Epithelial cell of proximal tubule (primary cell): Measurements from ENCODE around the gene FDX1. TPM values are rescaled to one million over a fixed set of nuclear protein-coding genes. Genes with fewer than 3 reads are reported as not detected.

ENCODE experiments used
- DNase-seq: peaks from one replicate; pipeline ENCODE4 v3.0.0-alpha.2; 2011; ENCODE audit warnings: low read depth
- H3K4me3 ChIP-seq: 2 replicates; pipeline ENCODE4 v1.5.1; 2011; ENCODE audit warnings: low read depth, mild to moderate bottlenecking, low read length
- CTCF ChIP-seq: conservative IDR thresholded peaks from 2 replicates; pipeline ENCODE4 v1.5.1; 2012; ENCODE audit warnings: low read depth, mild to moderate bottlenecking, low read length
- total RNA-seq: library from RNA; depleted of rRNA; stranded (reverse); fragments of >200 nt; gene quantifications from 2 replicates; pipeline ENCODE4 v1.2.3, GENCODE V29; 2015

The FDX1 gene
- total RNA-seq, 1 donor from 2014 or later = 14.2 TPM

GRCh38 chr11:110433393-110434333, 3.9 kb downstream of the FDX1 start:
- no peak for DNase-seq
- no peak overlapping the region for H3K4me3 ChIP-seq

GRCh38 chr11:110434952-110435779, 5.4 kb downstream of the FDX1 start:
- DNase-seq = no peak
- TF ChIP-seq CTCF = peak; percentile 43

More at GRCh38 chr11:110433393-110434333, 3.9 kb downstream of the FDX1 start:
- peak; percentile 47 for TF ChIP-seq CTCF

GRCh38 chr11:110435780-110436717, 6.3 kb downstream of the FDX1 start:
- TF ChIP-seq CTCF = no peak

More at GRCh38 chr11:110434952-110435779, 5.4 kb downstream of the FDX1 start:
- no peak overlapping the region for H3K4me3 ChIP-seq

GRCh38 chr11:110438017-110438416, 8.3 kb downstream of the FDX1 start:
- no peak overlapping the region for H3K4me3 ChIP-seq
- DNase-seq = no peak
- TF ChIP-seq CTCF = no peak

More at GRCh38 chr11:110435780-110436717, 6.3 kb downstream of the FDX1 start:
- no peak for DNase-seq
- H3K4me3 ChIP-seq = no peak overlapping the region

- H3K4me3 ChIP-seq = no peak overlapping the region
- DNase-seq = no peak
- no peak for TF ChIP-seq CTCF
Measured at GRCh38 chr11:110445437-110445836, 15.7 kb downstream of the FDX1 start.

- no peak for DNase-seq
- no peak overlapping the region for H3K4me3 ChIP-seq
- no peak for TF ChIP-seq CTCF
Measured at GRCh38 chr11:110446061-110446460, 16.3 kb downstream of the FDX1 start.
